NCI-H2196 treated with DMSO at 0.1 percent for 48 hours (cell line): ENCODE results near the gene TSPAN19.

Experiments used
- DNase-seq: peaks from one replicate; lab custom pipeline; 2025; ENCODE audit not compliant: unreplicated experiment; lab: John Stamatoyannopoulos, UW

The TSPAN19 gene

GRCh38 chr12:85002778-85003296 is 33.2 kb downstream of the TSPAN19 start:
- no peak for DNase-seq

GRCh38 chr12:85000729-85001128 is 35.3 kb downstream of the TSPAN19 start:
- no peak for DNase-seq

GRCh38 chr12:84998341-84998740 is 37.7 kb downstream of the TSPAN19 start:
- no peak for DNase-seq

GRCh38 chr12:84996759-84997158 is 39.3 kb downstream of the TSPAN19 start:
- DNase-seq: no peak

- DNase-seq: no peak
Observed at GRCh38 chr12:84995641-84996040, 40.4 kb downstream of the TSPAN19 start.

GRCh38 chr12:84994426-84994825 is 41.7 kb downstream of the TSPAN19 start:
- no peak for DNase-seq

- DNase-seq: no peak
Observed at GRCh38 chr12:84986586-84986985, 49.5 kb downstream of the TSPAN19 start.

GRCh38 chr12:84986117-84986516 is 50.0 kb downstream of the TSPAN19 start:
- DNase-seq: no peak

GRCh38 chr12:84983289-84983688 is 52.8 kb downstream of the TSPAN19 start:
- DNase-seq: no peak

- no peak for DNase-seq
Observed at GRCh38 chr12:84982888-84983287, 53.2 kb downstream of the TSPAN19 start.

- DNase-seq: no peak
Observed at GRCh38 chr12:84978921-84979320, 57.2 kb downstream of the TSPAN19 start.

- no peak for DNase-seq
Observed at GRCh38 chr12:84976133-84976532, 59.9 kb downstream of the TSPAN19 start.

GRCh38 chr12:84974155-84974815 is 61.8 kb downstream of the TSPAN19 start:
- no peak for DNase-seq

- DNase-seq: no peak
Observed at GRCh38 chr12:84973026-84973425, 63.1 kb downstream of the TSPAN19 start.

GRCh38 chr12:84969226-84969625 is 66.9 kb downstream of the TSPAN19 start:
- DNase-seq: no peak
